Measurements from ENCODE around the gene SEMA5A. TPM values are rescaled to one million over a fixed set of nuclear protein-coding genes. Genes with fewer than 3 reads are reported as not detected.
A peak's percentile ranks its signal among the peaks of the same experiment; 100 is the strongest.

The SEMA5A gene
- total RNA-seq, 1 donor from 2014 or later = 0.51 TPM

GRCh38 chr5:9121597-9121996 lies 424.3 kb downstream of the SEMA5A start:
- TF ChIP-seq CTCF (IDR thresholded peaks at IDR 0.05; ENCODE audit: partially characterized antibody, unreplicated experiment) = no peak
- H3K4me3 Mint-ChIP-seq (ENCODE audit: unreplicated experiment) = no peak overlapping the region
- peaks cover 3% of the 10 kb centered on the region for H3K9me3 Mint-ChIP-seq (ENCODE audit: unreplicated experiment)
- H3K27ac Mint-ChIP-seq (ENCODE audit: unreplicated experiment) = no peak overlapping the region
- no peak for DNase-seq
- H3K4me1 Mint-ChIP-seq (ENCODE audit: low read depth, unreplicated experiment) = no peaks in the 10 kb centered on the region
- no peaks in the 10 kb centered on the region for H3K27me3 Mint-ChIP-seq (ENCODE audit: unreplicated experiment)
- no peaks in the 10 kb centered on the region for H3K36me3 Mint-ChIP-seq (ENCODE audit: unreplicated experiment)

- H3K27ac Mint-ChIP-seq (ENCODE audit: unreplicated experiment) = no peak overlapping the region
- no peaks in the 10 kb centered on the region for H3K36me3 Mint-ChIP-seq (ENCODE audit: unreplicated experiment)
- no peak for TF ChIP-seq CTCF (IDR thresholded peaks at IDR 0.05; ENCODE audit: partially characterized antibody, unreplicated experiment)
- H3K27me3 Mint-ChIP-seq (ENCODE audit: unreplicated experiment) = no peaks in the 10 kb centered on the region
- H3K4me3 Mint-ChIP-seq (ENCODE audit: unreplicated experiment) = no peak overlapping the region
- H3K9me3 Mint-ChIP-seq (ENCODE audit: unreplicated experiment) = peaks cover 3% of the 10 kb centered on the region
- no peak for DNase-seq
- no peaks in the 10 kb centered on the region for H3K4me1 Mint-ChIP-seq (ENCODE audit: low read depth, unreplicated experiment)
Observed at GRCh38 chr5:9118852-9119251, 427.0 kb downstream of the SEMA5A start.

GRCh38 chr5:9115093-9115492 lies 430.8 kb downstream of the SEMA5A start:
- TF ChIP-seq CTCF (IDR thresholded peaks at IDR 0.05; ENCODE audit: partially characterized antibody, unreplicated experiment) = no peak
- Mint-ChIP-seq H3K27ac (ENCODE audit: unreplicated experiment) (no peak overlapping the region), H3K36me3 (ENCODE audit: unreplicated experiment) (no peaks in the 10 kb centered on the region), H3K4me3 (ENCODE audit: unreplicated experiment) (no peak overlapping the region), H3K4me1 (ENCODE audit: low read depth, unreplicated experiment) (no peaks in the 10 kb centered on the region), H3K9me3 (ENCODE audit: unreplicated experiment) (no peaks in the 10 kb centered on the region), H3K27me3 (ENCODE audit: unreplicated experiment) (no peaks in the 10 kb centered on the region)
- no peak for DNase-seq

GRCh38 chr5:9112520-9113291 lies 433.2 kb downstream of the SEMA5A start:
- no peak for TF ChIP-seq CTCF (IDR thresholded peaks at IDR 0.05; ENCODE audit: partially characterized antibody, unreplicated experiment)
- H3K36me3 Mint-ChIP-seq (ENCODE audit: unreplicated experiment) = no peaks in the 10 kb centered on the region
- no peak overlapping the region for H3K27ac Mint-ChIP-seq (ENCODE audit: unreplicated experiment)
- no peak overlapping the region for H3K4me3 Mint-ChIP-seq (ENCODE audit: unreplicated experiment)
- no peaks in the 10 kb centered on the region for H3K27me3 Mint-ChIP-seq (ENCODE audit: unreplicated experiment)
- peaks cover 3% of the 10 kb centered on the region for H3K9me3 Mint-ChIP-seq (ENCODE audit: unreplicated experiment)
- no peak for DNase-seq
- H3K4me1 Mint-ChIP-seq (ENCODE audit: low read depth, unreplicated experiment) = peaks cover 3% of the 10 kb centered on the region

- H3K27ac Mint-ChIP-seq (ENCODE audit: unreplicated experiment) = peak overlapping the region; percentile 28
- no peak for TF ChIP-seq CTCF (IDR thresholded peaks at IDR 0.05; ENCODE audit: partially characterized antibody, unreplicated experiment)
- H3K36me3 Mint-ChIP-seq (ENCODE audit: unreplicated experiment) = no peaks in the 10 kb centered on the region
- DNase-seq = no peak
- peaks cover 3% of the 10 kb centered on the region for H3K4me1 Mint-ChIP-seq (ENCODE audit: low read depth, unreplicated experiment)
- H3K9me3 Mint-ChIP-seq (ENCODE audit: unreplicated experiment) = peaks cover 3% of the 10 kb centered on the region
- H3K27me3 Mint-ChIP-seq (ENCODE audit: unreplicated experiment) = no peaks in the 10 kb centered on the region
- H3K4me3 Mint-ChIP-seq (ENCODE audit: unreplicated experiment) = no peak overlapping the region
Observed at GRCh38 chr5:9108162-9108561, 437.7 kb downstream of the SEMA5A start.
